GM19463 (cell line): ENCODE measurements around the gene LGALS3.
"Not testable (repeated sequence)": the region's sequence is repeated elsewhere in the genome, so short reads cannot be mapped to it uniquely, and the experiment has no call there.

Source experiments
- ATAC-seq: cut with Tn5 transposase; IDR thresholded peaks from one replicate; pipeline ENCODE4 v1.9.1; 2021; ENCODE audit warnings: mild to moderate bottlenecking, moderate library complexity; ENCODE audit not compliant: unreplicated experiment

Gene LGALS3

GRCh38 chr14:55129086-55129427 is at the start of gene LGALS3:
Gene LGALS3 (plus strand): TSS chr14:55129252. CDS start chr14:55137374, 8,122 bp downstream.
- peak; percentile 71 for ATAC-seq

DNA sequence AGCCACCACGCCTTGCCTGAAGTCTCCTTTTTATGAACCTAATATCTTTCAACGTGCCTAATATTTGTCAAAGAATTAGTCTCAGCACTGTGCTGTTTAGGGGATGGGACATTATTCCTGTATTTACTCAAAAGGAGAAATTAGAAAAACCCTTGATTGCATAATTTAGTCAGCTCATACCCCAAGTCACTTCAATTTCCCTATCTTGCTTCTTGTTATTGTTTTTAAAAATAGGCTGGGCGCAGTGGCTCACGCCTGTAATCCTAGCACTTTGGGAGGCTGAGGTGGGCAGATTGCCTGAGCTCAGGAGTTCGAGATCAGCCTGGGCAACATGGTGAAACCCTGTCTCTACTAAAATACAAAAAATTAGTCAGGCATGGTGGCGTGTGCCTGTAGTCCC is 49.1 kb upstream of the LGALS3 start:
- not testable (repeated sequence) for ATAC-seq

- no peak for ATAC-seq
Measured at GRCh38 chr14:55084401-55085059, 44.5 kb upstream of the LGALS3 start.

DNA sequence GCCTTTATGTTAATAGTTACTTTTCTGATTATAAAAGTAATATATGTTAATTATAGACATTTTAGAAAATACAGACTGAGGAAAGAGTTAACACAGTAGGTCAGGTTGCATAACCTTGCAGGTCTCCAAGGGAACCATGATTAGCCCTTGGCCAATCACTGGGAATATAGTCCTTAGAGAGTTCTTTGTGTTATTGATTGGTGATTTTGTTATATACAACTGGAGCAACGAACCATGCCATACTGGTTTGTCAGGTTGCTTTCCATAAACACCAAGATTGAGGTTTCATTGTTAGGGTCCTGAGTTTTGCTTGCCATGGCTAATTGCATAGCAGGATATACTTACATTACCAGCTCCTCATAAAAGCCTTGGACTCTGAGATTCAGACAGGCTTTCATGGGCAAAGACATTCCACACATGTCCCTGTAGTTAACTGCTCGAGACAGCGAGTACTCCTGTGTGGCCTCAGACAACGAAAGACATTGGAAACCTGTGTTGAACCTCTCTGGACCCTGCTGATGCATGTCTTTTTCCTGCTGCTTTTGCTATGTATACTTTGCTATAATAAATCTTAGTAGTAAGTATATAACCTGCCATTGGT is 43.9 kb upstream of the LGALS3 start:
- ATAC-seq: no peak

GRCh38 chr14:55086938-55087337 is 42.1 kb upstream of the LGALS3 start:
- ATAC-seq: no peak

DNA sequence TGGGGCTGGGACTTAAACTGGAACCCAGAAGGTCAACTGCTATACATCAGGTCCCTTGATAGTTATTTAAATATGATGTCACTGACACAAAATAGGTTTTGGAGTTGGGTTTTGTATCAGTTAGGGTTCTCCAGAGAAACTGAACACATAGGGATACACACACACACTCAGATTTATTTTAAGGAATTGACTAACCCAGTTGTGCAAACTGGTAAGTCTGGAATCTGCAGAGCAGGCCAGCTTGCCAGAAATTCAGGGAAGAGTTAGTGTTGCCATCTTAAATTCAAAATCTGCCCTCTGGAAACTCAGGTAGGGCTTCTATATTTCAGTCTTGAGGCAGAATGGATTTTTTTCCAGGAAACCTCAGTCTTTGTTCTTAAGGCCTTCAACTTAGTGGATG is 40.7 kb upstream of the LGALS3 start:
- ATAC-seq: no peak

GRCh38 chr14:55092341-55092740 is 36.7 kb upstream of the LGALS3 start:
- ATAC-seq: no peak

GRCh38 chr14:55094292-55095157 is 34.5 kb upstream of the LGALS3 start:
- ATAC-seq: no peak

DNA sequence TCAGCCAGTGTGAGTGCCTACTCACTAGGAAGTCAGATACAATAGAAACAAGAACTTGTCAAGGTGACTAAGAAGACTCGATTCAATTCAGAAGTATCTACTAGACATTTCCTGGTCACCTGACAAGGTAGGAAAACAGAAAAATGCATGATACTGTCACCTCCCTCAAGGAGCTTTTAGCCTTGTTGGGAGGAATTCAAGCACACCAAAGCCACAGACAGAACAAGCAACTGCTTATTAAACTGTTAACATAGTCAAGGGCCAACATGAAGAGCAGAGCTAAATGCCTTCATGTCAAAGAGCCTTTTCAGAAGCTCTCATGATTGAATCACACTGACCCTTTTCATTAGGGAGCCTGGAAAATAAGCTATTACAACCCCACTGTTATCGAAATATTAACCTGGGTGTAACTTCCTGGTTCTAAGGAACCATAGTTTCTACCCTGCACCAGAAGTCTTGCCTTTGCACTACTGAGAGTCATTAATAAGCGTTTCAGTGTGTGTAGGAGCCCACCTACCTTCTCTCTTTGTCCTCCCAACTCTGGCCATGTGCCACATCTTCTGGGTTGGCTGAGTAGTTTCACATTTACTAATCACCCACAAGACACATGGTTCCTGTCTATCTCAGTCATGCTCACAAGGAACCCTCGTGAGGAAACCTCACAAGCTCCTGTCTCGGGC is 31.0 kb upstream of the LGALS3 start:
- ATAC-seq: peak; percentile 57

- ATAC-seq: no peak
Measured at GRCh38 chr14:55098561-55098898, 30.5 kb upstream of the LGALS3 start.

DNA sequence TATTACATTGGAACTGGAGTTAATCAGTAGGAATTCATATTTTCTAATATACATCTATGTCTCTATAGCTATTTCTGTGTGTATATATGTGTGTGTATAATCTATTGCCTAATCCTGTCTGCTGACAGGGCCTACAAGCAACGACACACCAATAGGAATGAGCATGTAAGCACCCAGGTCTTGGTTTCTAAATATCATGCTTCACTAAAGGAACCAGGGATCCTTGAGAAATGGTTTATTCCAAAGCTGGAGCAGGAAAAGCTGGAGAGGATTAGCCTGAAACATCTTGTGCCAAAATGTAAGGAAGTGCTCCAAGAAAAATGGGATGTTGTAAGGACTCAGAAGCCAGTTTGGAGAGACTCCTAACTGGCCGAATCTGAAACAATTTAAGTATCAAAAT is 29.3 kb upstream of the LGALS3 start:
- ATAC-seq: no peak

DNA sequence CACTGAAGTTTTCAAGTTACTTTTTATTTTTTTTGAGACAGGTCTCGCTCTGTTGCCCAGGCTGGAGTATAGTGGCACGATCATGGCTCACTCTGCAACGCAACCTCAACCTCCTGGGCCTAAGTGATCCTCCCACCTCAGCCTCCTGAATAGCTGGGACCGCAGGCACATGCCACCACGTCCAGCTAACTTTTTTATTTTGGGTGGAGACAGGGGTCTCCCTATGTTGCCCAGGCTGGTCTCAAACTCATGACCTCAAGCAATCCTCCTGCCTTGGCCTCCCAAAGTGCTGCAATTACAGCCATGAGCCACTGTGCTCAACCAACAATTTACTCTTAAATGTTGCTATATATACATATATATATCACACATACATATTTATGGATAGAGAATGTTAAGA is 27.4 kb upstream of the LGALS3 start:
- no peak for ATAC-seq

DNA sequence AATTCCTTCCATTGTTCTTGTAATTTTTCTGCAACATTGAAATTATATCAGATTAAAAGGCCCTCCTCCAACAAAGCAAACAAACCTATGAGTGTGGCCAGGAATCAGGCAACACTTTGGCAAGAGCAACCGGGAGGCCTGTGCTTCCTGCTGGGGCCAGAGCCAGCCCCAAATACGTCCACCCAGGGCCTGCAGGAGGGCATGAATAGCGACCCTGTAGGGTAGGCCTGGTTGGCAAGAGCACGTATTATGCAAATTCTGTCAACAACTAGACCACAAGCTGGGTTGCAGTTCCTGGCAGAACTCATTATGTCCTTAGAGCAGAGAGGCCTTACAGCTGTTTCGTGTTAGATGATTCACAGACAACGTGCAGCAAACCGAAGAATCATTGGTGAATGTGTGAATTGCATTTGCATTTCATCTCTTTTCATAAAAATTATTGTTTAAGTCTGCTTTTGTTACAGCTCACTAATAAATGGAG is 26.9 kb upstream of the LGALS3 start:
- peak; percentile 67 for ATAC-seq

- peak; percentile 38 for ATAC-seq
Measured at GRCh38 chr14:55103005-55103640, 25.9 kb upstream of the LGALS3 start.

DNA sequence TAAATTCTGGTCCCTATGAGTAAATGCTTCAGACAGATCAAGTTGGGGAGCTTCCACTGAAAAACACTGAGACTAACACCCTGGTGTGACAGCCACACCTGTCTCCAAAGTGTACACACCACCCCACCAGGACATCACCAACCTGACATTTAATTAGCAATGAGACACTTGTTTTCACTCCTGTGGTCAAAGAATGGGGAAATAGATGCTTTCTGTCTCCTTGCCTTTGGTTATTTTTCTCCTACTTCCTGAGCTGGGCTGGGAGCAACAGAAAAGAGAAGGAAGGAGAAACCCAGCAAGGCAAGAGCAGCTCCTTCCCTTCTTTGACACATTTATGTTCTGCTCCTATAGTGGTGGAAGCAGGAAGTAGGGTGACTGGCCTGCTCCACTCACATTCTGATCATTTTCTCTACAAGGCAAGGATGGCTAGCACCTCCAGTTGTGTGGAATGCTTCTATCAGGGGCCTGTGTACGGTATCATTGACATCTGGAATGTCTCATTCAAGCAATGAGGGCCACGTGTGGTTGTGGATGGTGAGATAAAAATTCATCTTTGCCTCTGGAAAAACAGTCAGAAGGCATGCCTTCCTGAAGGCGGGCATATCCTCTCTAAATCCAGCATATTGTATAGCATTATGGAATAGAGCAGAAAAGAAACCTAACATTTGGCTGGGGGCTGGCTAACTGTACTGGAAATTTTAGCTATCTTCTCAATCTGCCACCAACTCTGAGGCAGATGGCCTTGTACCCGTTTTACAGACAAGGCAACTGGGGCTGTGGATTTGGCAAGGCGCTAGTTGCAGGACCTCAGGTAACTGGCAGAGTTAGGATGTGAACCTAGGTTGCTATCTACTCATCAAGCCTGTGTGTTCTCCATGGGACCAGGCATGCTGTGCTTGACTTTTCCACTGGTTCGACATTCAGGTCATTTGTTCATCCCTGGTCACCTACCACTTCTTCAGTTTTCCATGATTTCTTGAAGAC is 24.8 kb upstream of the LGALS3 start:
- ATAC-seq: no peak

DNA sequence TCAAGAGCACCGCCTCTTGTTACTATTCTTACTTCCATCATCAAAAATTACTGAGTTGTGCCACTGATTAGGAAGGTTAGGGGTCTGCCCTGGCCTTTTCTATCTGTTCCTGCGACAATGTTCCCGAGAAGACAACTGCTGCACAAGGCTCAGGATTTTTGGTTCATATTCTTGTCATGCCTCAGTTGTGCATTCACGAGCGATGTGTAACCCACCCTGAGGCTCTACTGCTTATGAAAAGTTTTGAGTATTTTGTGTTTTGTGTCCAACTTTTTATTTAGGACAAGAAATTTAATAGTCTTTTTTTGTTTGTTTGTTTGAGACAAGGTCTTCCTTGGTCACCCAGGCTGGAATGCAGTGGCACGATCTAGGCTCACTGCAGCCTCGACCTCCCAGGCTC is 23.1 kb upstream of the LGALS3 start:
- no peak for ATAC-seq

- no peak for ATAC-seq
Measured at GRCh38 chr14:55107766-55108554, 21.1 kb upstream of the LGALS3 start.

- ATAC-seq: no peak
Measured at GRCh38 chr14:55109836-55110235, 19.2 kb upstream of the LGALS3 start.

GRCh38 chr14:55111122-55111708 is 17.8 kb upstream of the LGALS3 start:
- ATAC-seq: no peak
